ENCODE data around the gene RBMS3.
"Not testable (repeated sequence)": the region's sequence is repeated elsewhere in the genome, so short reads cannot be mapped to it uniquely, and the experiment has no call there.

RBMS3 gene

DNA sequence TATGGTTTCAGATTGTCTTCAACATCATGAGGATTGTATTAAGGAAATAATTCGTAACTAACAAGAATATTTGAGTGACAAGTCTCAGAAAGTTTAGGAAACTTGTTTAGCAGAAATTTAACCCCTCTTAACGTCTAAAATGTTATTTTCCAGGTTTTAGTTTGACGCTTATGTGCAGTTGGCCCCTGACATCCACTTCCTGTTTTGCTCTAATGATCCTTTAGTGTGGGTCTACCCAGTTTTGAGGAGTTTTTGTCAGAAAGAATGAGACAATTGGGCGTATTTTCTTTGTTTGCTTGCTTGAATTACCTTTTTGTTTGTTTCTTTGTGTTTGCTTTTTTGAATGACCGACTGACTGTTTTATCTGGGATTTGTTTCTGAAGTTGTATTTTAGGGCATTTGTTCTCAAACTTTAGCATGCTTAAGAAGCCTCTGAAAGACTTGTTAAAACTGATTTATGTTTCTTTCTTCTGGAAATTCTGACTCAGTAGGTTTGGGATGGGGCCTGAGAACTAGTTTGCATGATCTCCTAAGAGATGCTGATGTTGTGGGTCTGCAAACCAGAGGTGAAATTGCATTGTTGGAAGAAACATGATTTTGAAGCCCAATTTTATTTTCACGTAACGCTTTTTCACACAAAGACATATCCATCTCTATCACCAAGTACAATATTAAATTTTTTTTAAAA lies 20.6 kb downstream of the RBMS3 start:
- H3K27ac ChIP-seq: no peak overlapping the region

DNA sequence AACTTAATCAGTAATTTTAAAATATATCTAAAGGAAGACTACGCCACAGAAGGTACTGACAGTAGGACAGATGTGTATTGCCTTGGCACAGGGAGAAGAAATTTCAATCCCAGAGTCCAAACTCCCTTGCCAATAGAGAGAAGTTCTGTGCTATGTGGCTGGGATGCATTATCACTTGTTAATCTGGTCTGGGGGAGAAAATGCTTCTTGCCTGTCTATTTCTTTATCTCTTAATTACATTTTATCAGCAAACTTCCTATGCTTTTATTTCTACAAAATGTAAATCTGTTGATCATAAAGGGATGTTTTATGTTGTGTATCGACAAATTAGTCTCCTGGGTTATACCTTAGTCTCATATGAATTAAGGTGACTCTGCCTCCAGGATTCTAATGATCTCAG lies 21.7 kb downstream of the RBMS3 start:
- no peak overlapping the region for H3K4me3 ChIP-seq

More for the DNA sequence above, 20.6 kb downstream of the RBMS3 start:
- no peak overlapping the region for H3K4me3 ChIP-seq

GRCh38 chr3:29307295-29307694 lies 26.4 kb downstream of the RBMS3 start:
- no peak overlapping the region for H3K4me3 ChIP-seq
- H3K27ac ChIP-seq: no peak overlapping the region

More for the DNA sequence above, 21.7 kb downstream of the RBMS3 start:
- H3K27ac ChIP-seq: no peak overlapping the region

- H3K27ac ChIP-seq: no peak overlapping the region
- no peak overlapping the region for H3K4me3 ChIP-seq
Observed at GRCh38 chr3:29310865-29311264, 30.0 kb downstream of the RBMS3 start.

DNA sequence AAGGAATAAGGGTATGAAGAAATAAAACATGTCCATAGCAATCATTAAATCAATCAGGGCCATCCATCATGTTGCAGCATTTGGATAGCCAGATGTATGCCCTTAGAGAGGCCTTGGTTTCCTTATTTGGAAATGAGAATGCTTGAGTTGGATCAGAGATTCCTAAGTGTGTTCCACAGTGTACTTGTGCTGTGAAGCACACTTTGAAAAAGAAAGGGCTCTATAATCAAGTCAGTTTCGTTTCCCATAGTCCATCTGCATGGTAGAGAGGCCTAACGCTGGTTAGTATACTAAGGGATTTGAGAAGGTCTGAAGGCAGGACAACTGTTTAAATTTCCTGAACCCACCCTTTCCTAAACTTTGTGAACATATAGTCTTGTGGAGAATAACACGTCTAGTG lies 30.9 kb downstream of the RBMS3 start:
- H3K27ac ChIP-seq: no peak overlapping the region
- no peak overlapping the region for H3K4me3 ChIP-seq

DNA sequence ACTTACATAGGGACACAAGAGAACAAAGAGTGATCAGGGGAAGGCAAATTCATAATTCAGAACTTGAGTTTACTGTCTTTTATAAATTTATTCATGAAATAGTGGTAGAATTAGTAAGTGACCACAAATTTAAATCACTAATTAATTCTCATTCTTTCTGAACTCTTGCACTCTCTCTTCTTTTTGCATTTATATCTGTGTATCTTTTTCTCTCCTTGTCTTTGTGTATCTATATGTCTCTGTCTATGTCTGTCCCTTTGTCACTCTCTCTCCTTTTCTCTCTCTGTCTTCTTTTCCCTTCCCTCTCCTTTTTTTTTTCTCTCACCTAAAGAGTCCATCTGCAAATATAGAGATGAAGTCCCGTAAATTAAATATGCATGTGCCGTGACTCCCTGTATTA lies 31.5 kb downstream of the RBMS3 start:
- no peak overlapping the region for H3K4me3 ChIP-seq
- H3K27ac ChIP-seq: no peak overlapping the region

DNA sequence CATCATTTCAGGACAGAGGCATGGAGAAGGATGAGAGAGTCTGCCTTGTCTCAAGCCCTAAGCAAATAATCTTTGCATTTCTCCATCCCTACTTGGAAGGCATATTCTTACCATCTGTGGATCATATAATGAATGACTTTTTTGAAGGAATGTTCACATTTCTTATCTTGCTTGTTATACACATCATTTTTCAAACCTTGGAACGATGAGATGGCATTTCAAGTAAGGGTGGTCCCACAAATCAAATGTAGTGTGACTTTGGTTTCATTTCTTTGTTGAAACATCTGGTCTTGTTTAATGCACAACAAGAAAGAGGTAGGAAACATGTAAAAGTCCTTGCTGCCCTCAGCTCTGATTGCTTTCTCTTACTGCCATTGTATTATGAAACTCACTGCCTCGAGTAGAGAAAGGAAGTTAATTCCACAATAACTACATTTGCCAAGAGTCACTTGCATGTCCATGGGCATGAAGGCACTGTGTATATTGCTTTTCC lies 32.1 kb downstream of the RBMS3 start:
- no peak overlapping the region for H3K27ac ChIP-seq

DNA sequence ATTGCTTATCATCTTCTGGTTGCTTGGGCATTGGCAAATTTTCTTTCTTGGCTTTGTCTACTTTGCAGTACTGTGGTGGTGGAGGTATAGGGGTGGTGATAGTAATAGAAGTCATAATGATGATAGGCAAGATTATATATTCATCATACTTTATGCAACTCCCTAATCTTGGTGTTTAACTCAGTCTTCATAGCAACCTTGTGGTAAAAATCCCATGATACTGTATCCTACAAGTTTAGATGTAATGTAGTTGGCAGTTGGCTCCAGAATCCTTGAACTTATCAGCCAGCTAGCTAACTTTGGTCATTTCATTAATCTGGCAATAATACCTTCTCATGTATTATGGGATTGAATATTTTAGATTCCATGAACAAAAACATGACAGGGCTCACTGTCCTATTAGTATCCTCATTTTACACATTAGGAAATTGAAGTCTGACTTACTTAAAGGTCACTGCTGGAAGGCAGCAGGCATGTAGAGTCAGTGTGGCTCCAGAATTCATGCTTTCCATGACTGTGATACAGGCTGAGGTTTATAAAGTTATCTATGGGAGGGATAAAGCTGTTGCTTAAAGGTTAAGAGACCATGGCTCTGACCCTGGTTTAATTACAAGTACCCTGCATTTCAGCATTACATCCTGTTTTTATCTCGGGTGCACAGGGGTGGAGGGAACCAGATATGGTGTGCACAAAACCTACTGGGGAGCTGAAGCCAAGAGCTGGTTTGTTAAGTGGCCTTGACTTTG lies 33.3 kb downstream of the RBMS3 start:
- Histone ChIP-seq H3K27ac (no peak overlapping the region), H3K4me3 (no peak overlapping the region)

More for the DNA sequence above, 32.1 kb downstream of the RBMS3 start:
- no peak overlapping the region for H3K4me3 ChIP-seq

DNA sequence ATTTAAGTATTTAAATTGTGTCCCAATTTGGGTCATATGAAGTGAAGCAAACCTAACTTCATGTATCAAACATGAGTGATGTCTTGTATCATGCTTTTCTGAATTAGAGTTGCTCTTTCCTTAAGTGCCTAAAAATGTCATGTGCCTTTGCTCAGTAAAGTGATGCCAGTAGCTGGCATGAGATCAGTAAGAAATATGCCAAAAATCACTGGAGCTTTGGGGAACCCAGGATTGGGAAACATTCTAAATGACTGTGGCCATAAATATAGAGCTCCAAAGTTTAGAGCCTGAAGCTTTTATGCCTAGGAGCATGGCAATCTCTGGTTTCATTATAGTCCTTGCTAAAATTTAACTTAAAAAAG lies 33.8 kb downstream of the RBMS3 start:
- Histone ChIP-seq H3K27ac (no peak overlapping the region), H3K4me3 (no peak overlapping the region)

GRCh38 chr3:29317659-29318173 lies 36.8 kb downstream of the RBMS3 start:
- H3K27ac ChIP-seq: no peak overlapping the region
- H3K4me3 ChIP-seq: no peak overlapping the region

GRCh38 chr3:29318251-29318650 lies 37.4 kb downstream of the RBMS3 start:
- Histone ChIP-seq H3K27ac (no peak overlapping the region), H3K4me3 (no peak overlapping the region)

DNA sequence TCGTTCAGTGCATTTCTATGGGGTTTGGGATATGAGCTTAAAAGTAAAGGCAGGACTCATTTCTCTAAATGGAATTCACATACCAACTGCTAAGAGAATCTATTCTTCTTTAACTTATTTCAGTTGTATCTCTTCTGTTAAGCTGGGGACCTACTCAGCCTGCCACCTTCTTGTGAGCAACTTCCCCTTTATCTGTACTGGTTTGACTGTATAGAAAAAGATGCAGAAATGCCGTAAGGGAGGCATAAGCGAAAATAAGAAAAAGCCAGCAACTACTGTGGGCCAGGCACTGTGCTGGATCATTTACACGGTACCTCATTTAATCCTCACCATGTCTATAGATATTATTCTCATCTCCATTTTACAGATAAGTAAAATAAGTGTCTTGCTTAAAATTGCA lies 38.4 kb downstream of the RBMS3 start:
- no peak overlapping the region for H3K4me3 ChIP-seq
- H3K27ac ChIP-seq: no peak overlapping the region

DNA sequence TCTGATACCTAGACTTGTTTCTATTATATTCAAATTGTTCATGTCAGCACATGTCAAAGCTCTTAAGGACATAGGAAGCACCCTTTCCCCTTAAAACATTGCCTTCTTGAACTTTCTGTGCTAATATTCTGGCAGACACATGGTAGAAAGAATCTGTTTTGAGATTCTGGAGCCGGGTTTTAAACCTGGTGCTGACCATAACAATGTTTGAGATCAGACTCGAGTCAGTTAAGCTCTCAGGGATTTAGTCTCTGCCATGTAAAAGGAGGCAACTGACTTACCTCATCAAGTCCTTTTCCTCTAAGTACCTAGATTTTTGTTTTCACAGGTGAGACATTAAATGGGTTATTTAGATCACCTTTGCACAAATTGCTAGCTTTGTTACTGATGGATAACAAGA lies 38.9 kb downstream of the RBMS3 start:
- H3K27ac ChIP-seq: no peak overlapping the region

GRCh38 chr3:29322586-29322985 lies 41.7 kb downstream of the RBMS3 start:
- H3K4me3 ChIP-seq: no peak overlapping the region

More for the DNA sequence above, 38.9 kb downstream of the RBMS3 start:
- no peak overlapping the region for H3K4me3 ChIP-seq

GRCh38 chr3:29324180-29324651 lies 43.3 kb downstream of the RBMS3 start:
- H3K27ac ChIP-seq: peak overlapping the region in 16 of 21 experiments; percentile 6 to 75 (median 62)
- H3K4me3 ChIP-seq: peak overlapping the region in 2 of 7 experiments; percentile 5 to 18

More at GRCh38 chr3:29322586-29322985, 41.7 kb downstream of the RBMS3 start:
- no peak overlapping the region for H3K27ac ChIP-seq

DNA sequence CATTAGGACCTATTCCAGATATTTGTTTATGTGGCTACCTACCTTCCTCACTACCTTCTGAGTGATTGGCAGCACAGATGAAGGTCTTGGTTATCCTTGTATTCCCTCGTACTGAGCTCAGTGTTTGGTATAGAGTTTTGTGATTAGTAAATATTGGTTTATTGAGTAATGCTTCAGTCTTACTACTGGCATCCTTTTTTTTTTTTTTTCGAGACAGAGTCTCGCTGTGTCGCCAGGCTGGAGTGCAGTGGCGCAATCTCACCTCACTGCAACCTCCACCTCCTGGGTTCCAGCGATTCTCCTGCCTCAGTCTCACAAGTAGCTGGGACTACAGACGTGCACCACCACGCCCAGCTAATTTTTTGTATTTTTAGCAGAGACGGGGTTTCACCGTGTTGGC lies 45.7 kb downstream of the RBMS3 start:
- H3K4me3 ChIP-seq, H3K27ac ChIP-seq: not testable (repeated sequence)

- no peak overlapping the region for H3K4me3 ChIP-seq
Observed at GRCh38 chr3:29329986-29330890, 49.4 kb downstream of the RBMS3 start.

GRCh38 chr3:29331035-29331434 lies 50.2 kb downstream of the RBMS3 start:
- Histone ChIP-seq H3K27ac (peak overlapping the region in 6 of 21 experiments; percentile 29 to 70 (median 38)), H3K4me3 (no peak overlapping the region)

More at GRCh38 chr3:29329986-29330890, 49.4 kb downstream of the RBMS3 start:
- H3K27ac ChIP-seq: no peak overlapping the region

- no peak overlapping the region for H3K4me3 ChIP-seq
- peak overlapping the region in 9 of 21 experiments; percentile 10 to 70 (median 43) for H3K27ac ChIP-seq
Observed at GRCh38 chr3:29331456-29332194, 50.8 kb downstream of the RBMS3 start.

Data from skin epidermis (tissue), 12 donors.